GM21723 (cell line): ENCODE results near the gene SLC15A3.
A peak's percentile ranks its signal among the peaks of the same experiment; 100 is the strongest.
"Not testable (repeated sequence)": the region's sequence is repeated elsewhere in the genome, so short reads cannot be mapped to it uniquely, and the experiment has no call there.

Experiments
- ATAC-seq: cut with Tn5 transposase; IDR thresholded peaks from one replicate; pipeline ENCODE4 v1.9.1; 2021; ENCODE audit warnings: mild to moderate bottlenecking, moderate library complexity; ENCODE audit not compliant: unreplicated experiment

Gene SLC15A3

GRCh38 chr11:60977224-60977623, 25.2 kb upstream of the SLC15A3 start:
- ATAC-seq = no peak

GRCh38 chr11:60974726-60975125, 22.8 kb upstream of the SLC15A3 start:
- ATAC-seq = no peak

GRCh38 chr11:60974316-60974715, 22.3 kb upstream of the SLC15A3 start:
- ATAC-seq = not testable (repeated sequence)

- ATAC-seq = no peak
Observed at GRCh38 chr11:60973699-60974098, 21.7 kb upstream of the SLC15A3 start.

GRCh38 chr11:60972182-60973030, 20.4 kb upstream of the SLC15A3 start:
- ATAC-seq = no peak

- ATAC-seq = no peak
Observed at GRCh38 chr11:60971520-60971919, 19.5 kb upstream of the SLC15A3 start, which contains the start of gene CD6. Gene CD6 (plus strand): TSS chr11:60971680. CDS start chr11:60971866, 186 bp downstream.

- no peak for ATAC-seq
Observed at GRCh38 chr11:60970890-60971289, 18.9 kb upstream of the SLC15A3 start.

- peak; percentile 75 for ATAC-seq
Observed at GRCh38 chr11:60970369-60970774, 18.4 kb upstream of the SLC15A3 start.

GRCh38 chr11:60968223-60968622, 16.2 kb upstream of the SLC15A3 start:
- ATAC-seq = no peak

GRCh38 chr11:60966890-60967289, 14.9 kb upstream of the SLC15A3 start:
- no peak for ATAC-seq

GRCh38 chr11:60964801-60965200, 12.8 kb upstream of the SLC15A3 start:
- no peak for ATAC-seq

GRCh38 chr11:60960405-60960804, 8.4 kb upstream of the SLC15A3 start:
- no peak for ATAC-seq

GRCh38 chr11:60959431-60959830, 7.5 kb upstream of the SLC15A3 start:
- ATAC-seq = no peak

GRCh38 chr11:60957188-60957587, 5.2 kb upstream of the SLC15A3 start:
- no peak for ATAC-seq

GRCh38 chr11:60955571-60955970, 3.6 kb upstream of the SLC15A3 start:
- ATAC-seq = no peak

- ATAC-seq = no peak
Observed at GRCh38 chr11:60954421-60954820, 2.4 kb upstream of the SLC15A3 start.

GRCh38 chr11:60953781-60954180, 1.8 kb upstream of the SLC15A3 start:
- ATAC-seq = no peak

GRCh38 chr11:60952742-60953170, 780 bp upstream of the SLC15A3 start:
- no peak for ATAC-seq

GRCh38 chr11:60951606-60951903, 421 bp downstream of the SLC15A3 start:
- ATAC-seq = no peak

- ATAC-seq = no peak
Observed at GRCh38 chr11:60950933-60951605, 907 bp downstream of the SLC15A3 start.

GRCh38 chr11:60950024-60950423, 2.0 kb downstream of the SLC15A3 start:
- no peak for ATAC-seq

GRCh38 chr11:60948250-60948649, 3.7 kb downstream of the SLC15A3 start:
- ATAC-seq = no peak
